Erythroblast (primary cell): ENCODE results near the gene OR51B4.

Experiments
- GATA1 ChIP-seq: IDR thresholded peaks from 2 replicates; pipeline ENCODE4 v1.6.1; 2011; ENCODE audit warnings: low read depth, mild to moderate bottlenecking, control low read depth, low read length, moderate library complexity
- POLR2A ChIP-seq: IDR thresholded peaks from 2 replicates; pipeline ENCODE4 v1.6.1; 2011; ENCODE audit warnings: mild to moderate bottlenecking, low read length

GRCh38 chr11:5279471-5280090 is 22.2 kb downstream of the OR51B4 start:
- TF ChIP-seq POLR2A (no peak), GATA1 (no peak)
